Fibroblast of lung (primary cell): Measurements from ENCODE around the gene C1QC.

Experiments used
- EZH2 ChIP-seq: IDR thresholded peaks from 2 replicates; pipeline ENCODE4 v1.5.1; 2012; ENCODE audit warnings: low read length, control low read depth, mild to moderate bottlenecking; ENCODE audit errors: missing control alignments
- TF ChIP-seq, protein P1 (sequence below), 2 donors: IDR thresholded peaks in 1 of 2; conservative IDR thresholded peaks in 1 of 2; 1 replicate in 1 of 2; 2 replicates in 1 of 2; pipeline ENCODE4 v1.5.1; 2011 to 2012; ENCODE audit warnings: low read length in 2 of 2, control low read depth in 1 of 2, inconsistent platforms in 1 of 2, low read depth in 1 of 2, mild to moderate bottlenecking in 1 of 2

DNA sequence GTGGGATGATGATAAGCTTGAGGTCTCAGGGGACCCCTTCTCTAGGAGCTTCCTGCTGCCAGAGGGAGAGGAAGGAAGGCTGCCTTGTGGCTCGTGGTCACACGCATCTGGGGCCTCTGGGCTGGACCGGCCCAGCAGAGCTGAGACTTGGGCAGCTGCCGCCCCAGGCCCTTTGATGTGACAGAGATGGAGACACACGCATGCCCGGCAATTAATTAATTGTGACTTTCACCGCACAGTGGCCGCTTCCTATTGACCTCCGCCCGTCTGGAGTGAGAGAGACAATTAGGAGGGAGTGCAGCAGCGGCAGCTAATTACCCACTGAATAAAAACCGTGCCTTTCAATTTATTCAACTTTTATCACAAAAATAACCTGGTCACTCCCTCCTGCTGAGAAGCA, 23.6 kb upstream of the C1QC start:
- TF ChIP-seq, protein P1, sequence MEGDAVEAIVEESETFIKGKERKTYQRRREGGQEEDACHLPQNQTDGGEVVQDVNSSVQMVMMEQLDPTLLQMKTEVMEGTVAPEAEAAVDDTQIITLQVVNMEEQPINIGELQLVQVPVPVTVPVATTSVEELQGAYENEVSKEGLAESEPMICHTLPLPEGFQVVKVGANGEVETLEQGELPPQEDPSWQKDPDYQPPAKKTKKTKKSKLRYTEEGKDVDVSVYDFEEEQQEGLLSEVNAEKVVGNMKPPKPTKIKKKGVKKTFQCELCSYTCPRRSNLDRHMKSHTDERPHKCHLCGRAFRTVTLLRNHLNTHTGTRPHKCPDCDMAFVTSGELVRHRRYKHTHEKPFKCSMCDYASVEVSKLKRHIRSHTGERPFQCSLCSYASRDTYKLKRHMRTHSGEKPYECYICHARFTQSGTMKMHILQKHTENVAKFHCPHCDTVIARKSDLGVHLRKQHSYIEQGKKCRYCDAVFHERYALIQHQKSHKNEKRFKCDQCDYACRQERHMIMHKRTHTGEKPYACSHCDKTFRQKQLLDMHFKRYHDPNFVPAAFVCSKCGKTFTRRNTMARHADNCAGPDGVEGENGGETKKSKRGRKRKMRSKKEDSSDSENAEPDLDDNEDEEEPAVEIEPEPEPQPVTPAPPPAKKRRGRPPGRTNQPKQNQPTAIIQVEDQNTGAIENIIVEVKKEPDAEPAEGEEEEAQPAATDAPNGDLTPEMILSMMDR (conservative IDR thresholded peaks at IDR 0.05 in 1 of 2, IDR thresholded peaks at IDR 0.05 in 1 of 2; ENCODE audit: low read depth in 1 of 2, low read length in 2 of 2): no peak
- no peak for TF ChIP-seq EZH2
